Brain microvascular endothelial cell (primary cell): ENCODE data around the gene WLS.
A peak's percentile ranks its signal among the peaks of the same experiment; 100 is the strongest.

Experiments
- DNase-seq: peaks from one replicate; pipeline ENCODE4 v3.0.0-alpha.2; 2020
- H3K27ac ChIP-seq: fragments of 250-450 bp; sonication (Bioruptor Pico); 2 replicates; pipeline ENCODE4 v1.5.1; 2020; ENCODE audit warnings: mild to moderate bottlenecking, moderate library complexity
- H3K27me3 ChIP-seq: fragments of 250-450 bp; sonication (Bioruptor Pico); replicated peaks from 2 replicates; pipeline ENCODE4 v1.5.1; 2020; ENCODE audit warnings: mild to moderate bottlenecking
- H3K36me3 ChIP-seq: fragments of 250-450 bp; sonication (Bioruptor Pico); replicated peaks from 2 replicates; pipeline ENCODE4 v1.5.1; 2020; ENCODE audit warnings: mild to moderate bottlenecking
- H3K4me3 ChIP-seq: 2 replicates; pipeline ENCODE4 v1.5.1; 2011; ENCODE audit warnings: low read depth, mild to moderate bottlenecking, control low read depth, low read length, moderate library complexity
- in situ Hi-C: cut with HindIII; loops from 2 replicates; pipeline ENCODE4 v1.10.0; 2017; ENCODE audit warnings: low sequenced_read_pairs, low pct_ligation_motif_present
- TF ChIP-seq, protein P1 (sequence below): IDR thresholded peaks from 2 replicates; pipeline ENCODE4 v1.5.1; 2011; ENCODE audit warnings: low read depth, mild to moderate bottlenecking, moderate library complexity, low read length, control low read depth, inconsistent platforms; ENCODE audit errors: missing control alignments

The WLS gene

GRCh38 chr1:68230901-68231626 is 1.3 kb downstream of the WLS start:
- DNase-seq, result no peak
- Histone ChIP-seq H3K27me3 (no peaks in the 10 kb centered on the region), H3K27ac (no peak overlapping the region), H3K36me3 (no peaks in the 10 kb centered on the region), H3K4me3 (peak overlapping the region; percentile 87)
- TF ChIP-seq, protein P1, sequence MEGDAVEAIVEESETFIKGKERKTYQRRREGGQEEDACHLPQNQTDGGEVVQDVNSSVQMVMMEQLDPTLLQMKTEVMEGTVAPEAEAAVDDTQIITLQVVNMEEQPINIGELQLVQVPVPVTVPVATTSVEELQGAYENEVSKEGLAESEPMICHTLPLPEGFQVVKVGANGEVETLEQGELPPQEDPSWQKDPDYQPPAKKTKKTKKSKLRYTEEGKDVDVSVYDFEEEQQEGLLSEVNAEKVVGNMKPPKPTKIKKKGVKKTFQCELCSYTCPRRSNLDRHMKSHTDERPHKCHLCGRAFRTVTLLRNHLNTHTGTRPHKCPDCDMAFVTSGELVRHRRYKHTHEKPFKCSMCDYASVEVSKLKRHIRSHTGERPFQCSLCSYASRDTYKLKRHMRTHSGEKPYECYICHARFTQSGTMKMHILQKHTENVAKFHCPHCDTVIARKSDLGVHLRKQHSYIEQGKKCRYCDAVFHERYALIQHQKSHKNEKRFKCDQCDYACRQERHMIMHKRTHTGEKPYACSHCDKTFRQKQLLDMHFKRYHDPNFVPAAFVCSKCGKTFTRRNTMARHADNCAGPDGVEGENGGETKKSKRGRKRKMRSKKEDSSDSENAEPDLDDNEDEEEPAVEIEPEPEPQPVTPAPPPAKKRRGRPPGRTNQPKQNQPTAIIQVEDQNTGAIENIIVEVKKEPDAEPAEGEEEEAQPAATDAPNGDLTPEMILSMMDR, result no peak
- in situ Hi-C loops, result loop anchor here (25.0 kb wide), 1 partner anchor 94 kb away; no protein-coding TSS in a partner anchor

DNA sequence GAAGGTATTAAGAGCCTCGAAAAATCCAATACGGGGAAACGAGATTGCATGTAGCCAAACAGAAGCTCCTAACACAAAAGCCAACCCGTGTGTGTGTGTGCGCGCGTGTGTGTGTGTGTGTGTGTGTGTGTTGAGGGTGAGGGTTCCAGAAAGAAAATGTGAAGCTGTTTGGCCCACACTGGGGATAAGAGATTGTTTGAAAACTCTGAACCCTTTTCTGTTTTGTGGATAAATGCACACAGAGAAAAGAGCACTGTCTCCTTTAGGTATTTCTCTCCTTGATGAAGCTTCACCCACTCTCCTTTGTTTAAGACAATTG is 1.9 kb downstream of the WLS start:
- H3K27ac ChIP-seq, result no peak overlapping the region
- H3K4me3 ChIP-seq, result peak overlapping the region; percentile 87
- DNase-seq, result no peak
- H3K27me3 ChIP-seq, result no peaks in the 10 kb centered on the region
- no peaks in the 10 kb centered on the region for H3K36me3 ChIP-seq
- TF ChIP-seq, protein P1, result no peak
- in situ Hi-C loops, result loop anchor here (25.0 kb wide), 1 partner anchor 93 kb away; no protein-coding TSS in a partner anchor

GRCh38 chr1:68229650-68230483 is 2.5 kb downstream of the WLS start:
- no peaks in the 10 kb centered on the region for H3K27me3 ChIP-seq
- in situ Hi-C loops, result loop anchor here (25.0 kb wide), 1 partner anchor 93 kb away; no protein-coding TSS in a partner anchor
- H3K36me3 ChIP-seq, result no peaks in the 10 kb centered on the region
- H3K27ac ChIP-seq, result no peak overlapping the region
- H3K4me3 ChIP-seq, result peak overlapping the region; percentile 87
- TF ChIP-seq, protein P1, result no peak
- DNase-seq, result no peak

DNA sequence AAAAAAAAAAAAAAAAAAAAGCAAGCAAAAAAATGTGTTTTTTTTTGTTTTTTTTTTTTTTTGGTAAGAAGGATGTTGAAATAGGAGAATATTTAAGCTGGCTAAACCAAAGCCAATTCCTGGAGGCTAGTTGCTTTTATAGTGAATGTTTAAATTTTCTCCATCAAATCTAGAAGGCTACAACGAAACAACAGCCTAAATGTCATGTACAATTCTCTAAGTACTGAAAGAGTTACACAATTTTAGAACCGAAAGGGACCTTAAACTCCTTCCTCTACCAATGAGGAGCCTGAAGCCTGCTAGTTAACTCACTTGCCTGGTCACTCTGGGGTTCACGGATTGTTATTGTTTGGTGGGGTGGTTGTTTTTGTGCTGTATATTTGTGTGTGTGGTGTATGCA is 3.5 kb downstream of the WLS start:
- Histone ChIP-seq H3K36me3 (no peaks in the 10 kb centered on the region), H3K4me3 (no peak overlapping the region), H3K27ac (no peak overlapping the region), H3K27me3 (no peaks in the 10 kb centered on the region)
- in situ Hi-C loops, result loop anchor here (25.0 kb wide), 1 partner anchor 92 kb away; no protein-coding TSS in a partner anchor
- TF ChIP-seq, protein P1, result no peak
- no peak for DNase-seq

DNA sequence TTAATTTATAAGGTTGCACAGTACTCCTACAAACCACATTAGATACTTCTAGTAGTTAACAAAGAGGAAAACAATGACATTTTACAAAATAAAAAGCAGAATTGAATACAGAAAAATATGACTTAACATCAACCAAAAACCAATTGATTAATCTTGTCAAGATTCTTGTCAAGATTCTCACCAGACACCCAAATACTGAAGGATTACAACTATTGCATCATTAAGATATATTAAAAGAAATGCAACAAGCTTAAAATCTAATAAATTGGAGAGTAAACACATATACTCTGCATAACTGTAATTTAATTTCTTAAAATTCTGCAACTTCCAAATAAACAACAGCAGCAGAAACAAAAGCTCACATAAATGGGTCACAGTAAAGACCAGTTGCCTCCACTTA is 4.7 kb downstream of the WLS start:
- TF ChIP-seq, protein P1, result no peak
- no peak for DNase-seq
- H3K36me3 ChIP-seq, result no peaks in the 10 kb centered on the region
- H3K27ac ChIP-seq, result no peak overlapping the region
- H3K4me3 ChIP-seq, result no peak overlapping the region
- in situ Hi-C loops, result loop anchor here (25.0 kb wide), 1 partner anchor 90 kb away; no protein-coding TSS in a partner anchor
- no peaks in the 10 kb centered on the region for H3K27me3 ChIP-seq
